HepG2 (cell line): ENCODE data around the gene ANO9. TPM values are rescaled to one million over a fixed set of nuclear protein-coding genes. Genes with fewer than 3 reads are reported as not detected.

Experiments used
- ATAC-seq: fragments of 200-7000 bp; cut with Tn5 transposase; 3 replicates; pipeline ENCODE4 v1.9.1; 2020; ENCODE audit warnings: mild to moderate bottlenecking, moderate library complexity
- BruUV-seq: library from RNA; stranded (reverse); fragments of 400-500 nt; replicated peaks from 2 replicates; lab custom pipeline; 2021; lab: Mats Ljungman, UMichigan
- CTCF ChIA-PET: fragments of 300-600 bp; formaldehyde crosslinking; extraction: SDS; loops from one replicate; lab custom pipeline; 2021; ENCODE audit warnings: low total read pairs, inconsistent platforms, low intra/inter-chr PET ratio; lab: Yijun Ruan, JAX
- POLR2A ChIA-PET: fragments of 350-600 bp; sonication (Branson Sonifier 250); formaldehyde crosslinking; loops from one replicate; lab custom pipeline; 2020; ENCODE audit warnings: antibody characterized with exemption, inconsistent platforms; lab: Yijun Ruan, JAX
- DNase-seq: peaks from one replicate; pipeline ENCODE4 v3.0.0-alpha.2; 2015; ENCODE audit warnings: low spot score
- FAIRE-seq: peaks from 3 replicates; lab custom pipeline; 2011; peaks lifted over from hg19 to GRCh38; lab: Jason Lieb, UNC
- H2AFZ ChIP-seq: one replicate; pipeline ENCODE4 v1.6.1; 2011; ENCODE audit warnings: low read length, inconsistent platforms
- H3K27ac ChIP-seq: fragments of 300-600 bp; 3 replicates; pipeline ENCODE4 v1.8.0; 2011; ENCODE audit warnings: mixed run types, mild to moderate bottlenecking, mixed read lengths, low read length, inconsistent platforms; ENCODE audit not compliant: insufficient read depth; ENCODE audit errors: extremely low read length
- H3K27me3 ChIP-seq, 2 experiments: fragments of 200-600 bp in 1 of 2; 2 replicates in 1 of 2; 3 replicates in 1 of 2; pipeline versions ENCODE4 v1.6.0 to v1.8.0; 2011; ENCODE audit warnings: low read length in 2 of 2, mild to moderate bottlenecking in 2 of 2, moderate library complexity in 2 of 2, inconsistent platforms in 1 of 2; ENCODE audit not compliant: insufficient read depth in 2 of 2, control insufficient read depth in 1 of 2
- H3K36me3 ChIP-seq, 2 experiments: fragments of 200-600 bp in 1 of 2; replicated peaks in 1 of 2; 2 replicates in 1 of 2; 3 replicates in 1 of 2; pipeline versions ENCODE4 v1.5.1 to v1.8.0; 2011; ENCODE audit warnings: low read length in 2 of 2, inconsistent platforms in 1 of 2; ENCODE audit not compliant: insufficient read depth in 2 of 2, control insufficient read depth in 1 of 2
- H3K4me1 ChIP-seq: 2 replicates; pipeline ENCODE4 v1.5.1; 2012; ENCODE audit warnings: low read length, inconsistent platforms; ENCODE audit not compliant: insufficient read depth
- H3K4me2 ChIP-seq: 2 replicates; pipeline ENCODE4 v1.6.0; 2011; ENCODE audit warnings: low read depth, low read length, inconsistent platforms
- H3K4me3 ChIP-seq, 3 experiments: fragments of 200-600 bp in 1 of 3; sonication (generic), shearing (Covaris generic) in 1 of 3; replicated peaks in 1 of 3; 2 replicates each; pipeline ENCODE4 v1.5.1; 2011 to 2016; ENCODE audit warnings: low read length in 3 of 3, inconsistent platforms in 2 of 3, low read depth in 2 of 3, mild to moderate bottlenecking in 2 of 3, control low read depth in 1 of 3, mixed read lengths in 1 of 3; ENCODE audit not compliant: insufficient read depth in 1 of 3
- H3K79me2 ChIP-seq: one replicate; pipeline ENCODE4 v1.6.1; 2011; ENCODE audit warnings: low read length, inconsistent platforms; ENCODE audit not compliant: insufficient read depth
- H3K9ac ChIP-seq: 2 replicates; pipeline ENCODE4 v1.6.0; 2011; ENCODE audit warnings: mild to moderate bottlenecking, low read depth, low read length, inconsistent platforms; ENCODE audit not compliant: insufficient read depth
- H3K9me3 ChIP-seq: 2 replicates; pipeline ENCODE4 v1.5.1; 2012; ENCODE audit warnings: mild to moderate bottlenecking, low read length
- H4K20me1 ChIP-seq: 2 replicates; pipeline ENCODE4 v1.6.0; 2011; ENCODE audit warnings: inconsistent platforms, mild to moderate bottlenecking, low read length, moderate library complexity; ENCODE audit not compliant: insufficient read depth
- PCBP1 ChIP-seq: fragments of 200-400 bp; formaldehyde crosslinking; IDR thresholded peaks from 2 replicates; pipeline ENCODE4 v1.6.1; 2017; ENCODE audit warnings: mild to moderate bottlenecking, low read depth, low read length, borderline replicate concordance
- ZSCAN25 ChIP-seq: sonication (generic); formaldehyde crosslinking; IDR thresholded peaks from 2 replicates; pipeline ENCODE4 v1.8.0; 2022; ENCODE audit warnings: mild to moderate bottlenecking, missing genetic modification reagents
- ZSCAN30 ChIP-seq: sonication (generic); formaldehyde crosslinking; IDR thresholded peaks from 2 replicates; pipeline ENCODE4 v1.5.0; 2020; ENCODE audit warnings: mild to moderate bottlenecking, missing genetic modification reagents
- WGBS: methylation state at CpG from one replicate; pipeline ENCODE4 v1.1.6; 2017; ENCODE audit warnings: low lambda C conversion rate; 5-methylcytosine and 5-hydroxymethylcytosine counted together
- in situ Hi-C: cut with HindIII; loops from 2 replicates; pipeline ENCODE4 v1.10.0; 2017; ENCODE audit warnings: low pct_unique_long_range_greater_than_20kb; ENCODE audit not compliant: extremely low pct_ligation_motif_present
- intact Hi-C: fragments of 100-400 bp; cut with micrococcal nuclease; formaldehyde crosslinking; loops from one replicate; pipeline ENCODE4 v1.10.0; 2022; ENCODE audit not compliant: unreplicated experiment
- polyA plus RNA-seq, 8 experiments: library from polyadenylated mRNA; depleted of rRNA in 3 of 8; stranded (reverse) in 7 of 8; unstranded in 1 of 8; fragments of >200 nt; fragmentation: Illumina TruSeq in 4 of 8; extraction: Trizol in 4 of 8; gene quantifications; 2 replicates each; pipeline versions ENCODE4 v1.2.1 to v1.2.3, GENCODE V29; 2011 to 2016; ENCODE audit warnings: low read depth in 4 of 8, missing spikeins in 1 of 8, mixed read lengths in 1 of 8; ENCODE audit not compliant: insufficient read depth in 1 of 8
- total RNA-seq, 5 experiments: library from RNA; depleted of rRNA; stranded (reverse); fragments of >200 nt; fragmentation: Illumina TruSeq; extraction: Trizol; gene quantifications; 2 replicates each; pipeline ENCODE4 v1.2.3, GENCODE V29; 2016; ENCODE audit warnings: low read depth in 1 of 5
- TF ChIP-seq, protein P1 (sequence below): fragments of 450-650 bp; IDR thresholded peaks from 2 replicates; pipeline ENCODE4 v1.6.1; 2017; ENCODE audit warnings: mild to moderate bottlenecking

The ANO9 gene
- total and polyA plus RNA-seq, 2 of the 13 experiments (the other 11 are each of a cell fraction or from before 2014, with no cell fraction given) = 8.9 to 14.3 TPM

DNA sequence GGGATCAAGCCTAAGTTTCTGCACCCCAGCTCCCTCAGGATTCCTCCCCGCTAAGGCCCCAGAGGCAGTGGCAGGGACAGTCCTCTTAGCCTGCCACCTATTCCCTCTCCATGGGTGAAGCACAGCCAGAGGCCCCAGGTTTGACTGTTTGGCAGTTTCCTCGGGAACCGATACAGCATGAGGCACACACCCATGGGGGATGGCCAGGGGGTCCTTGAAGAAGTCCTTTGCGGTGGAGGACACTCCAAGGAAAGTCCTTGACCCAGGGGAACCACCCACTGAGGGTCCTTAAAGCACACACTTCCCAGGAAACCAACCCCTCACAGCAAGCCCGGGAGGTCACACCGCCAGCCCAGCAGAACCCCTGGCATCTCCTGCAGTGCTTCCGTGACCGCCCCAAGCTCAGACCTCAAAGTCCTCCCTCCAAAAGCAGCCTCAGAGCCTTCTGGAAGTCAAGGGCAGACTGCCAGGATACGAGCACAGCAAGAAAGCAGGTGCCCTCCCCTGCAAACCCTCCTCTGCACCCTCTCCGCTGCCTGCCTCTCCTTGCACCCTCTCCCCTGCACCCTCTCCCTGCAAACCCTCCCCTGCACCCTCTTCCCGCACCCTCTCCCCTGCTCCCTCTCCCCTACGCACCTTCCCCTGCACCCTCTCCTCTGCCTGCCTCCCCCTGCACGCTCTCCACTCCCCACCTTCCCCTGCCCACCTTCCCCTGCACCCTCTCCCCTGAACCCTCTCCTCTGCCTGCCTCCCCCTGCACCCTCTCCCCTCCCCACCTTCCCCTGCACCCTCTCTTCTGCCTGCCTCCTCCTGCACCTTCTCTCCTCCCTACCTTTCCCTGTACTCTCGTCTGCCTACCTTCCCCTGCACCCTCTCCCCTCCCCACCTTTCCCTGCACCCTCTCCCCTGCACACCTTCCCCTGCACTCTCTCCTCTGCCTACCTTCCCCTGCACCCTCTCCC is 28.4 kb downstream of the ANO9 start:
- H3K4me3 ChIP-seq = no peak overlapping the region
- TF ChIP-seq ZSCAN30 (CRISPR knock-in tag) (no peak), PCBP1 (0 out of 2 replicates have a peak, but pooled peaks have one; percentile 46), ZSCAN25 (CRISPR knock-in tag) (peak; percentile 97)
- TF ChIP-seq, protein P1, sequence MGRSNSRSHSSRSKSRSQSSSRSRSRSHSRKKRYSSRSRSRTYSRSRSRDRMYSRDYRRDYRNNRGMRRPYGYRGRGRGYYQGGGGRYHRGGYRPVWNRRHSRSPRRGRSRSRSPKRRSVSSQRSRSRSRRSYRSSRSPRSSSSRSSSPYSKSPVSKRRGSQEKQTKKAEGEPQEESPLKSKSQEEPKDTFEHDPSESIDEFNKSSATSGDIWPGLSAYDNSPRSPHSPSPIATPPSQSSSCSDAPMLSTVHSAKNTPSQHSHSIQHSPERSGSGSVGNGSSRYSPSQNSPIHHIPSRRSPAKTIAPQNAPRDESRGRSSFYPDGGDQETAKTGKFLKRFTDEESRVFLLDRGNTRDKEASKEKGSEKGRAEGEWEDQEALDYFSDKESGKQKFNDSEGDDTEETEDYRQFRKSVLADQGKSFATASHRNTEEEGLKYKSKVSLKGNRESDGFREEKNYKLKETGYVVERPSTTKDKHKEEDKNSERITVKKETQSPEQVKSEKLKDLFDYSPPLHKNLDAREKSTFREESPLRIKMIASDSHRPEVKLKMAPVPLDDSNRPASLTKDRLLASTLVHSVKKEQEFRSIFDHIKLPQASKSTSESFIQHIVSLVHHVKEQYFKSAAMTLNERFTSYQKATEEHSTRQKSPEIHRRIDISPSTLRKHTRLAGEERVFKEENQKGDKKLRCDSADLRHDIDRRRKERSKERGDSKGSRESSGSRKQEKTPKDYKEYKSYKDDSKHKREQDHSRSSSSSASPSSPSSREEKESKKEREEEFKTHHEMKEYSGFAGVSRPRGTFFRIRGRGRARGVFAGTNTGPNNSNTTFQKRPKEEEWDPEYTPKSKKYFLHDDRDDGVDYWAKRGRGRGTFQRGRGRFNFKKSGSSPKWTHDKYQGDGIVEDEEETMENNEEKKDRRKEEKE = no peak
- TF ChIP-seq, all 625 proteins: peak for 2
- FAIRE-seq (no peak), DNase-seq (no peak), ATAC-seq (no peak)
- Histone ChIP-seq H4K20me1 (no peaks in the 10 kb centered on the region), H3K27me3 (peaks cover 2 to 10% of the 10 kb centered on the region in 2 experiments; a peak in 1 of 5 replicates), H3K4me2 (no peak overlapping the region), H3K9ac (no peak overlapping the region), H3K4me1 (peaks cover 61% of the 10 kb centered on the region), H2AFZ (no peak overlapping the region), H3K27ac (no peak overlapping the region), H3K9me3 (no peaks in the 10 kb centered on the region), H3K79me2 (no peaks in the 10 kb centered on the region), H3K36me3 (no peaks in the 10 kb centered on the region)
- in situ Hi-C loops = no loop called here
- CTCF ChIA-PET = no interaction called here
- intact Hi-C loops = no loop called here
- 17% methylated on average over 7 of the region's 14 CpGs for WGBS
- POLR2A ChIA-PET = interaction anchor here (1.1 kb wide), 1 partner anchor 35 kb away, joined by 4 read pairs; no protein-coding TSS in a partner anchor
- no TSS peak for BruUV-seq
